ENCODE measurements around the gene TMEM208.

- no peak for TF ChIP-seq CTCF (conservative IDR thresholded peaks at IDR 0.05)
- 0 out of 2 replicates have a peak, but pooled peaks have one; percentile 24 for TF ChIP-seq ZFX (IDR thresholded peaks at IDR 0.05)
These were observed 43.7 kb upstream of the TMEM208 start for GRCh38 chr16:67183284-67183626.
